Keratinocyte (primary cell): Measurements from ENCODE around the gene SLPI. TPM values are rescaled to one million over a fixed set of nuclear protein-coding genes. Genes with fewer than 3 reads are reported as not detected.

Experiments
- DNase-seq: peaks from one replicate; pipeline ENCODE4 v3.0.0-alpha.2; 2011; ENCODE audit warnings: low read depth, missing footprints, low spot score
- FAIRE-seq: peaks from 2 replicates; lab custom pipeline; 2011; peaks lifted over from hg19 to GRCh38; lab: Jason Lieb, UNC
- H2AFZ ChIP-seq: 2 replicates; pipeline ENCODE4 v1.6.0; 2012; ENCODE audit warnings: low read length, control low read depth, inconsistent platforms; ENCODE audit not compliant: control insufficient read depth
- H3K27ac ChIP-seq: 2 replicates; pipeline ENCODE4 v1.5.1; 2011; ENCODE audit warnings: low read length; ENCODE audit not compliant: control insufficient read depth, insufficient read depth
- H3K27me3 ChIP-seq: 3 replicates; pipeline ENCODE4 v1.6.0; 2011; ENCODE audit warnings: low read length; ENCODE audit not compliant: control insufficient read depth, insufficient read depth; ENCODE audit errors: extremely low read depth
- H3K36me3 ChIP-seq, 2 experiments: 2 replicates in 1 of 2; 3 replicates in 1 of 2; pipeline ENCODE4 v1.5.1; 2011; ENCODE audit warnings: low read length in 2 of 2, mild to moderate bottlenecking in 1 of 2; ENCODE audit not compliant: control insufficient read depth in 2 of 2, insufficient read depth in 2 of 2; ENCODE audit errors: extremely low read depth in 1 of 2
- H3K4me1 ChIP-seq: 3 replicates; pipeline ENCODE4 v1.5.1; 2011; ENCODE audit warnings: low read length; ENCODE audit not compliant: control insufficient read depth, insufficient read depth; ENCODE audit errors: extremely low read depth
- H3K4me2 ChIP-seq: 3 replicates; pipeline ENCODE4 v1.6.0; 2011; ENCODE audit warnings: low read depth, low read length; ENCODE audit not compliant: control insufficient read depth, insufficient read depth; ENCODE audit errors: extremely low read depth
- H3K4me3 ChIP-seq, 3 experiments: fragments of 200-600 bp in 1 of 3; sonication (generic) in 1 of 3; 2 replicates in 2 of 3; 3 replicates in 1 of 3; pipeline ENCODE4 v1.5.1; 2011 to 2016; ENCODE audit warnings: low read length in 3 of 3, mild to moderate bottlenecking in 3 of 3, control low read depth in 2 of 3, inconsistent platforms in 1 of 3, low read depth in 1 of 3, mixed read lengths in 1 of 3, mixed run types in 1 of 3, moderate library complexity in 1 of 3; ENCODE audit not compliant: control insufficient read depth in 2 of 3, insufficient read depth in 2 of 3; ENCODE audit errors: extremely low read depth in 1 of 3
- H3K79me2 ChIP-seq: 2 replicates; pipeline ENCODE4 v1.6.0; 2012; ENCODE audit warnings: low read length; ENCODE audit not compliant: control insufficient read depth, insufficient read depth
- H3K9ac ChIP-seq: 3 replicates; pipeline ENCODE4 v1.6.0; 2011; ENCODE audit warnings: low read length; ENCODE audit not compliant: control insufficient read depth, insufficient read depth; ENCODE audit errors: extremely low read depth
- H3K9me1 ChIP-seq: 3 replicates; pipeline ENCODE4 v1.6.0; 2011; ENCODE audit warnings: low read length; ENCODE audit not compliant: control insufficient read depth, insufficient read depth; ENCODE audit errors: extremely low read depth
- H3K9me3 ChIP-seq: 2 replicates; pipeline ENCODE4 v1.5.1; 2012; ENCODE audit warnings: low read depth, low read length; ENCODE audit not compliant: control insufficient read depth
- H4K20me1 ChIP-seq: 3 replicates; pipeline ENCODE4 v1.6.0; 2011; ENCODE audit warnings: low read length; ENCODE audit not compliant: control insufficient read depth, insufficient read depth; ENCODE audit errors: extremely low read depth
- EZH2 ChIP-seq: IDR thresholded peaks from one replicate; pipeline ENCODE4 v1.6.1; 2012; ENCODE audit warnings: inconsistent platforms, mild to moderate bottlenecking, low read length, moderate library complexity
- dilution Hi-C: fragments of 300-500 bp; cut with MboI; formaldehyde crosslinking; loops from one replicate; pipeline ENCODE4 v1.7.0; 2020; ENCODE audit warnings: low sequenced_read_pairs; ENCODE audit not compliant: extremely low pct_ligation_motif_present
- polyA plus RNA-seq, 5 experiments: library from polyadenylated mRNA; depleted of rRNA in 3 of 5; stranded (reverse) in 3 of 5; stranded (forward) in 1 of 5; unstranded in 1 of 5; fragments of >200 nt; gene quantifications; 1 replicate in 1 of 5; 2 replicates in 3 of 5; 3 replicates in 1 of 5; pipeline versions ENCODE4 v1.2.1 to v1.2.3, GENCODE V29; 2011 to 2012; ENCODE audit warnings: missing spikeins in 2 of 5, low read depth in 1 of 5, low replicate concordance in 1 of 5
- TF ChIP-seq, protein P1 (sequence below), 3 experiments: IDR thresholded peaks in 1 of 3; conservative IDR thresholded peaks in 1 of 3; optimal IDR thresholded peaks in 1 of 3; 2 replicates in 2 of 3; 3 replicates in 1 of 3; pipeline versions ENCODE3 to v1.5.1; 2011; ENCODE audit warnings: low read length in 3 of 3, mild to moderate bottlenecking in 3 of 3, moderate library complexity in 2 of 3, control low read depth in 1 of 3, inconsistent platforms in 1 of 3; ENCODE audit not compliant: insufficient read depth in 2 of 3; ENCODE audit errors: extremely low read depth in 1 of 3

The SLPI gene
- polyA plus RNA-seq, 1 donor (not counting 4 experiments of a cell fraction or from before 2014, with no cell fraction given), result 262 TPM

- Histone ChIP-seq H3K4me3 (no peak overlapping the region), H3K36me3 (no peaks in the 10 kb centered on the region), H3K9me3 (no peaks in the 10 kb centered on the region), H3K9ac (no peak overlapping the region), H3K9me1 (no peaks in the 10 kb centered on the region), H4K20me1 (no peaks in the 10 kb centered on the region), H3K27ac (no peak overlapping the region), H2AFZ (no peak overlapping the region), H3K27me3 (peaks cover 12% of the 10 kb centered on the region), H3K4me2 (no peak overlapping the region), H3K4me1 (peaks cover 3% of the 10 kb centered on the region), H3K79me2 (no peaks in the 10 kb centered on the region)
- FAIRE-seq, result no peak
- DNase-seq, result no peak
- no peak for TF ChIP-seq EZH2
- TF ChIP-seq, protein P1, sequence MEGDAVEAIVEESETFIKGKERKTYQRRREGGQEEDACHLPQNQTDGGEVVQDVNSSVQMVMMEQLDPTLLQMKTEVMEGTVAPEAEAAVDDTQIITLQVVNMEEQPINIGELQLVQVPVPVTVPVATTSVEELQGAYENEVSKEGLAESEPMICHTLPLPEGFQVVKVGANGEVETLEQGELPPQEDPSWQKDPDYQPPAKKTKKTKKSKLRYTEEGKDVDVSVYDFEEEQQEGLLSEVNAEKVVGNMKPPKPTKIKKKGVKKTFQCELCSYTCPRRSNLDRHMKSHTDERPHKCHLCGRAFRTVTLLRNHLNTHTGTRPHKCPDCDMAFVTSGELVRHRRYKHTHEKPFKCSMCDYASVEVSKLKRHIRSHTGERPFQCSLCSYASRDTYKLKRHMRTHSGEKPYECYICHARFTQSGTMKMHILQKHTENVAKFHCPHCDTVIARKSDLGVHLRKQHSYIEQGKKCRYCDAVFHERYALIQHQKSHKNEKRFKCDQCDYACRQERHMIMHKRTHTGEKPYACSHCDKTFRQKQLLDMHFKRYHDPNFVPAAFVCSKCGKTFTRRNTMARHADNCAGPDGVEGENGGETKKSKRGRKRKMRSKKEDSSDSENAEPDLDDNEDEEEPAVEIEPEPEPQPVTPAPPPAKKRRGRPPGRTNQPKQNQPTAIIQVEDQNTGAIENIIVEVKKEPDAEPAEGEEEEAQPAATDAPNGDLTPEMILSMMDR (optimal IDR thresholded peaks at IDR 0.05 in 1 of 3, IDR thresholded peaks at IDR 0.05 in 1 of 3, conservative IDR thresholded peaks at IDR 0.05 in 1 of 3; ENCODE audit: extremely low read depth in 1 of 3, insufficient read depth in 2 of 3, low read length in 3 of 3), result no peak
- dilution Hi-C loops, result no loop called here
Measured at GRCh38 chr20:45291526-45291925, 37.2 kb upstream of the SLPI start.

DNA sequence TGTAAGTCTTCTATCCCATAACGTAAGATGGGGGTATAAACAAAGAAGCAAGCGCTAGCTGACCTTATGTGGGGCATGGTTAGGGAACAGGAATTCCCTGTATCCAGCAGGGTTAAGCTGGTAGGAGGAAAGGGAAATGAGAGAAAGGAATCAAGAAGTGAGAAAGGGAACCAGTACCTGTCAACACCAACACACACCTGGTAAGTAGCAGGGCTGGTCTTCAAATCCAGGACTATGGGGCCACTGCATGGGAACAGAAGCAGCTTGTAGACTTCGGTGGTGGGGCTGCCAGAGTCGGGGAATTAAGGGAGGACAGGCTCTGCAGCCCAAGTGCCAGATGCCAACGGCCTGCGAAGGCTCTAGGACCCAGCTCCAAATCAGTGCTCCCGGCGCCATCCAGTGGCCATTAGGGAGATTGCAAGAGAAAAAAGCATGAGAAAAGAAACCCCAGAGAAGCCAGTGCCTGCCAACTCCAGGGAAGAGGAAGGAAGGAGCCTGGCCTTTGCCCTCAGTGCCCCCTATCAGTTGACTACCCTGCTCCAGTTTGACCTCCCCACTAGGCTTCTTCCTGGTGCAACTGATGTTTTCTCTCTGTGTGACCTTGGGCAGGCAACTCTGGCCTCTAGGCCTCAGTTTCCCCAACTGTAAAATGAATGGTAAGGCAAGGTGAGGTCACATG, 36.5 kb upstream of the SLPI start:
- Histone ChIP-seq H4K20me1 (no peaks in the 10 kb centered on the region), H3K79me2 (no peaks in the 10 kb centered on the region), H2AFZ (no peak overlapping the region), H3K4me3 (no peak overlapping the region), H3K9me3 (no peaks in the 10 kb centered on the region), H3K27ac (no peak overlapping the region), H3K9ac (no peak overlapping the region), H3K36me3 (no peaks in the 10 kb centered on the region), H3K4me2 (no peak overlapping the region), H3K9me1 (no peaks in the 10 kb centered on the region), H3K4me1 (peaks cover 3% of the 10 kb centered on the region), H3K27me3 (peaks cover 15% of the 10 kb centered on the region)
- dilution Hi-C loops, result no loop called here
- no peak for TF ChIP-seq EZH2
- TF ChIP-seq, protein P1 (optimal IDR thresholded peaks at IDR 0.05 in 1 of 3, IDR thresholded peaks at IDR 0.05 in 1 of 3, conservative IDR thresholded peaks at IDR 0.05 in 1 of 3; ENCODE audit: extremely low read depth in 1 of 3, insufficient read depth in 2 of 3, low read length in 3 of 3), result peak; percentile 73 to 93 (median 82)
- DNase-seq (no peak), FAIRE-seq (peak; percentile 39)
